T1000 (cell line): ENCODE data around the gene FCER1G.
"Not testable (repeated sequence)": the region's sequence is repeated elsewhere in the genome, so short reads cannot be mapped to it uniquely, and the experiment has no call there.

Experiments
- DNase-seq: peaks from one replicate; lab custom pipeline; 2025; ENCODE audit warnings: mixed read lengths; lab: John Stamatoyannopoulos, UW

Gene FCER1G

DNA sequence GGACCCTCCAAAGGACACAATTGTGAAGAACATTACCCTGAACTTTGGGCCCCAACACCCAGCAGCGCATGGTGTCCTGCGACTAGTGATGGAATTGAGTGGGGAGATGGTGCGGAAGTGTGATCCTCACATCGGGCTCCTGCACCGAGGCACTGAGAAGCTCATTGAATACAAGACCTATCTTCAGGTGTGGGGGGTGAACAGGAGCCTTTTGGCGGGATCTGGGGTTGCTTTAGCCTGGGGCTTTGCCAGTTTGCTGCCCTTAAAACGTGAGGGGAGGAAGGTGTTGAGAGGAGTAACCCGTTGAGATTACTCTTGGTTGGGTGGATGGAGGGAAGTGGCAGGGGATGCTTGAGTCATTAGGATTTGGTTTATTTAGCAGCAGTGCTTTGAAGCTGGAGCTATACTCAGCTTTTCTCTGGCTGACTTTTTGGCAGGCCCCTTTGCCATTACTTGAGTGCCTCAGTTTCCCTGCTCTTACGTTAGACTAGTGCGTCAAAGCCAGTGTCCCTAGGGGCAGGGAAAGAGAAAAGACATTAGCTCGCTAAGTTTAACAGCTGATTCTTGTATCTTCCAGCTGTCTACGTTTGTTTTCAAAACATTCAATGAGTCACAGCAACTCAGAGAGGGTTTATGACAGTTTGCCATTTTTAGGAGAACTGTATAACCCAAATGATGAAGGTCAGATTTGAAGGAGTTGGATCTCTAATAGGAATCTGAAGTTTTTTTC is 8.5 kb upstream of the FCER1G start:
- no peak for DNase-seq

DNA sequence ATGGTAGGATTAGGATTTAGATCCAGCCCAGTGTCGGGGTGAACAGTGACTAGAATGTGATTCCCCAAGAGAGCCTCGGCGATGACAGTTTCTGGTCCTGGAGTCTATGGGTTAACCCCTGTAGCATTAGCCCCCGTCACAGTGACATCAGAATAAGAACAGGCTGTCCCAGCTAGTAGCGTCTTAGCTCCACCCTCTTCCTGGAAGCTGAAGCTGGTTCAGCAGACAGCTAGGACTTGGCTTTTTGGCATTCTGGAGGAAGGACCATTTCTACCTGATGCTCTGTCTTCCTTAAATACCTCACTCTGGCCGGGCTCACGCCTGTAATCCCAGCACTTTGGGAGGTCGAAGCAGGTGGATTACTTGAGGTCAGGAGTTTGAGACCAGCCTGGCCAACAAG is 7.9 kb upstream of the FCER1G start:
- DNase-seq = no peak

DNA sequence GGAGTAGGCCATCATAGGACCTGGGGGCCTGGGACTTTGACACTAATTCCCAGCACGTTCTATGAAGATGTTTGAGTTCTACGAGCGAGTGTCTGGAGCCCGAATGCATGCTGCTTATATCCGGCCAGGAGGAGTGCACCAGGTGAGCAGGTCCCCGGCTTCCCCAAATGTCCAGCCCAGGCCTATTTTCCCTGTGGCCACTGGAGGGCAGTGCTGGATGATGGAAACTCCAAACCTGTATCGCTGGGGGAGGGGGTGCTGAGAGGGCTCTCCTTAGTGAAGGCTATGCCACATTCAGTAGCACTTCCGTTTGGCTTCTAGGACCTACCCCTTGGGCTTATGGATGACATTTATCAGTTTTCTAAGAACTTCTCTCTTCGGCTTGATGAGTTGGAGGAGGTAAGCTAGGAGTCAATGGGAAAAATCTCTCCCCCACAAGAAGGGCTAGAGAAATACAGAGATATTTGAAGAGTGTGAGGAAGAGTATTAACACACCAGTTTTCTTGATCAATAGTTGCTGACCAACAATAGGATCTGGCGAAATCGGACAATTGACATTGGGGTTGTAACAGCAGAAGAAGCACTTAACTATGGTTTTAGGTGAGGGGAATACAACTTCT is 5.2 kb upstream of the FCER1G start:
- no peak for DNase-seq

DNA sequence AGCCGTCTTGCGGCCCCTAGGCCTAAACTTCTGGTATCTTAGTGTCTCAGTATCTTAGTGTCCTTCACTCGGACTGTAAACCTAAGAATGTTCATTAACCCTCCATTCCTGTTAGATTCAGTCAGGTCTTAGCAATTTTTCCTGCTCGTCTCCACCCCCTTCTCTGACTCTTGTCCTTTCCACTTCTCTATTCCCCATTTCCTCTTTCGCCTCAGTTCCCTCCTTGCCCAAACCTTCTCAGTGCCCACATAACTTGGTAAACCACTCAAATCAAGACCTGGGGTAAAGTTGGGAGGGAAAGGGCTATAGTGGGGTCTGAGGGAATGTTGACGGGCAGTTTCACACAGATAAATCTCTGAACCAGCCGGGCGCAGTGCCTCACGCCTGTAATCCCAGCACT is 726 bp upstream of the FCER1G start:
- no peak for DNase-seq

DNA sequence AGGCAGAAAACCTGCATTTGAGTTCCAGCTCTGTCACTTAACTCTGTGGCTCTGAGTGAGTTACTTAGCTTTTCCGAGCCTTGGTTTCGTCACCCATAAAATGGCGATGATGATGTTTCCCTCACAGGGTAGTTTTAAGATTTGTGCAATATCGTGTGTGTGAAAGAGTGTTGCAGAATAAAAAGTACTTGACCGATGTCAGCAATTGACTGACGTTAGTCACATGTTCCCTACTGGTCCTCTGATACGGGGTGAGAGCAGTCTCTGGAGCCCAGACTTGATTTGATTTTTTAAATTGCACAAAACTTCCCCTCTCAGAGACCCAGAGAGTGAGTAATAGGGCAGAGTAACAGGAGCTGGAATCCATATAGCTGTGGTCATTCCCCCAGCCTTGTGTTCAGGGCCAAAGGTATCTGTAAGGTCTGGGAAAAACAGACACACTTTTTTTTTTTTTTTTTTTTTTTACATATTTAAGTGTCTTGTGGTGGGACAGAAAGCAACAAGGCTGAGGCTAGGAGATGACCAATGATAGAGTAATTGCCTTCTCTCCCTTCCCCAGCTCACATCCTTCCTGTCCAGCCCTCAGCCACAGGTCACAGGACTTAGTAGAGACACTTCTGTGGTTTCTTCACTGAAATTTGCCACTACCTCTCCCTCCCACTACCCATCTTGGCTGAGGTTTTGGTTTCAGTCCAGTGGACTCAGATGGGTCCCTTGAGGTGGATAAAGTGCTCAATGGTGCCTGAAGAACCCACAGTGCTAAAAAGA is 2.0 kb downstream of the FCER1G start:
- no peak for DNase-seq

DNA sequence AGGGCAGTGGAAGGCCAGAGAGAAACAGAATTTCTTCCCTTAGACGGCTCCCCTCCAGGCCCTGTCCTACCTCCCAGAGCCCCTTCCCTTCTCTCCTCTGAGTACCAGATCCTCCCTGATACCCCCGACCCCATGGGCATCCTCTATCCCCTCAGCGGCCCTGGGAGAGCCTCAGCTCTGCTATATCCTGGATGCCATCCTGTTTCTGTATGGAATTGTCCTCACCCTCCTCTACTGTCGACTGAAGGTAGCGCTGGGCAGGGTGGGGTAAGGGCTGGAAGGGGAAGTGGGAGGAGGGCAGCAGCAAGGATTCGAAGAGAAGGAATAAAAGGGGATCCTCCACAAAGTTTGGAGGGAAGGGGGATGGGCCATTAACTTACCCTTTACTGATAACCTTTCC is 2.7 kb downstream of the FCER1G start:
- no peak for DNase-seq

DNA sequence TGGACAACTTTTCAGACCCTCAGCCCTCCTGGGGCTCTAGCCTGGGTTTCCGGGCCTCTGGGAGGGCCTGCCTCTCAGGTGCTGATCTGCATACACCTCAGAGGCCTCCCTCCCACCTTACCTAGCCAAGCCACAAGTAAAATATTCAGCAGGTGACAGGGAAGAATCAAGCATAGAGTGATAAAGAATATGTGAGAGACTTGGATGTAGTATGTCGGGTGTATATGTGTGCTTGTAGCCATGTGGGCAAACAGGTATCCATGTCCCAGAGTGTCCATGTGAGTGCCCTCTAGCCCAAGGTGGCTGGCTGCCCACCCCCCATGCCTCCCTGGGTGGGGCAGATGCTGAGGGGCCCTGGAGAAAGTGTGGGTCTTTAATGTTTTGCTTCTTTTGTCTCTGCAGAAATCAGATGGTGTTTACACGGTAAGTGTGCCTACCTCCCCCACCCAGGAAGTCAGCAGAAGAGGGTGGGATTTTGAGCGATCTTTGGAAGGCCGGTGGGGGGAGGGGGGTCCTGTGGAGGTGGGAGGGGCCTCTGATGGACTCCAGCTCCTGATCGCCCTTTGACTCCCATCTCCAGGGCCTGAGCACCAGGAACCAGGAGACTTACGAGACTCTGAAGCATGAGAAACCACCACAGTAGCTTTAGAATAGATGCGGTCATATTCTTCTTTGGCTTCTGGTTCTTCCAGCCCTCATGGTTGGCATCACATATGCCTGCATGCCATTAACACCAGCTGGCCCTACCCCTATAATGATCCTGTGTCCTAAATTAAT is 3.4 kb downstream of the FCER1G start:
- peak; percentile 29 for DNase-seq

DNA sequence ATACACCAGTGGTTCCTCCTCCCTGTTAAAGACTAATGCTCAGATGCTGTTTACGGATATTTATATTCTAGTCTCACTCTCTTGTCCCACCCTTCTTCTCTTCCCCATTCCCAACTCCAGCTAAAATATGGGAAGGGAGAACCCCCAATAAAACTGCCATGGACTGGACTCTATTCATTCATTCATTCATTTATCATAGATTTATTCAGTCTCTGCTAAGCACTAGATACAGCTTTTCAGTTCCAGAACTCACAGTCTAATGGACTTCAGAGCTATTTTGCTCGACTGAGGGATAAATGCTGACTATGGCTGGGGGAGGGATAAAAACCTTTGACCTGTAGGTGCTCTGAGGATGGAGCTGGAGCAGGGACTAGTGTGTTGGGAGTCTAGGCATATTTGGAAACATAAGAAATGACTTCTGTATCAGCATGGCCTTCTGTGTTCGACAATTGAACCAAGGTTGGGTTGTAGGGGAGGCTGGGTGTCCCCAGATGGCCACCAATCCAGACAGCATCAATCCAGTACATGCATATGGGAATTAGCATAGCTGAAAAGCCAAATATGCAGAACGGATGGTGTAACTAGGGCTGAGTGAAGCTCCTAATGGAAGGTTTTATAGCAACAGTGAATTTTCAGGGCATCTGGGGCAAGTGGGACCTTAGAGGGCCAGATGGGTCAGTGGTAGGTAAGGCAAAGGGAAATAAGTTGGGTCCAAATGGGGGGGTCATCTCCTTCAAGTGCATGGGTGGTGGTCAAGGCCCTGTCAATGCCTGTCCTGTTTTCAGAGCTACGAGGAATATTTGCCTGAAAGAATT is 4.2 kb downstream of the FCER1G start:
- DNase-seq = no peak

DNA sequence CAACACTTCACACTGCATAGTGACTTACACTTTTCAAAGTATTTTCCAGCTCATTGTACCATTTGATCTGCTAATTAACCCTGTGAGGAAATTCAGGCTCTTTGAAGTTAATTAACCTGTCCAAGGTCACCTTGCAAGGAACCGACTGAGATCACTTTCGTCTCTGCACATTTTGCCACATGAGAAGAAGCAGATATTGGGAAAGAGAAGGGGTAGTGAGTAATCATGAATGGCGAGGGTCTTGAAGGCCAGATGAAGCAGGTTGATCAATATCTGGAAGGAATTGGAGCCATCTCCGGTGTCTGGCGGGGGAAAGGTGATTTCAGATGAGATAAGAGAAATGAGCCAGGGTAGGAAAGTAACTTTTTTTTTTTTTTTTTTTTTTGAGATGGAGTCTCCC is 4.9 kb downstream of the FCER1G start:
- DNase-seq = no peak

DNA sequence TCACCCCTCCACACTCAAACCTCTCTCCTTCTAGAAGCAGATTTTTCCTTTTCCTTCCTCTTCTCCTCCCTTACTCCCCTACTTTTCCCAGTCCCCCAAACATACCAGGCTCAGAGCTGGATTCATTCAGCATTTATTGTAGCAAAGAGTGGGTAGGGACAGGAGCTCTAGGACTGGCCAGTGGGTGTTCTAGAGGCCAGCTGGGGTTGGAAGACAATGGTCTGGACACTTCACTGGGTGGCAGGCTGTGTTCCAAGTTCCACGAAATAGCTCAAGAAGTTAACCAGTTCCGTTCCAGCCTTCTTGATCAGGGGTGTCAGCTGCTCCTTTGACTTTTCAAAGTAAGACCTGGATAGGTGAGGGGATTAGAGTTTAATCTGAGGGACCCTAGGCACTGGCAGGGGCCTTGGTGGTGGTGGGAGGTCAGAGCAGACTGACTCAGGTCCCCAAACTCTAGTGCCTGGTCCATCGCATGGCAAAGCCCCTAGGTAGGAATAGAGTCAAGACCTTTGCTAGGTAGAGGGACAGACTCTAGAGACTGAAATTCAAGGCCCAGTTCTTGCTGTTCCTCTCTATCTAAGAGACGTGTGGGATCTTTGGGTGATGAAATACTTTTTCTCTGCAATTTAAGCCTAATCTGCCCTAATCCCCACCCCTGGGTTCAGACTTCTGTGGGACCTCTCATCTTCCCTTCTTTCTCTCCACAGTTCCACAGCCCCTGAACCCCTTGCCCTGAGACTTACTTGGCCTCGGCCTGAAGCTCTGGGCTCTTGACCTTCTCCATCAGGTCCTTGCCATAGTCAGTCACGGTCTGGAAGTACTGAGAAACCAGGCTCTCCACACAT is 7.3 kb downstream of the FCER1G start:
- DNase-seq = no peak

DNA sequence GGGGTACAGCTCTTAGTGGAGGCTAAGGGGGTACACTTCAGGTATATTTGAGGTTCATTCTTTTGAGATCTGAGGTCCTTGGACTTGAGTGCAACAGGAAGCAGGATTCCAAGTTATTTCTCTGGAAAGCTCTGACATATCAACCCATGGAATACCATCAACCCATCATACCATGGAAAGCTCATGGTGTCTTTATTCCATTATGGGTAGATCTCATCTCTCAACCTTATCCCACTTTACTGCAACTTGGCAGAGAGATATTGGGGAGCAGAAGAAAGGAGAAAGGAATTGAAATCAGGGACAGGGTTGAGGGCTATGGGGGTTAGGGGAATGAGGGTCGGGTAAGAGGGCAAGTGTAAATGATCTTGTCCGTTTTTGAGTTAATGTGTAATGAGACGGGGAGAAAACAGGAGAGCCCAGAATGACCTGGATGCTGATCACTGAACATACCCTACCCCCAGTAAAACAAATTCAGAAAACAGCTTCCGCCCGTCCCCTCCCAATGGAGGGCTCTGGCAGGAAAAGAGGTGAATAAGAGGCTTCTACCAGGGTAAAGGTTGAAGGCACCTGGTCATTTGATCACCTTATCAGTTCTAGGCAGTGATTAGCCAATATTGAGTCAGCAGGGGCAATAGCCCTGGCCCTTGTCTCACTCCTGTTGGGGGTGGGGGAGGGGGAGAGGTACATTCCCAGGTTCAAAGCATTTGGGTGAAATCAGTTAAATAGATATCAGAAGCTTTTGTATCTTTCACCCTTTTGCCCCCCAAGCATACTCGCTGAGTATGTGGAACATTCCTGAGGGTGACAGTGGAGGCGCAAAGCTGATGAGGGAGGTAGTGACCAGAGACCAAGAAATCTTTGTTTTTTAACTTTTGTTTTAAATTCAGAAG is 9.0 kb downstream of the FCER1G start:
- no peak for DNase-seq

DNA sequence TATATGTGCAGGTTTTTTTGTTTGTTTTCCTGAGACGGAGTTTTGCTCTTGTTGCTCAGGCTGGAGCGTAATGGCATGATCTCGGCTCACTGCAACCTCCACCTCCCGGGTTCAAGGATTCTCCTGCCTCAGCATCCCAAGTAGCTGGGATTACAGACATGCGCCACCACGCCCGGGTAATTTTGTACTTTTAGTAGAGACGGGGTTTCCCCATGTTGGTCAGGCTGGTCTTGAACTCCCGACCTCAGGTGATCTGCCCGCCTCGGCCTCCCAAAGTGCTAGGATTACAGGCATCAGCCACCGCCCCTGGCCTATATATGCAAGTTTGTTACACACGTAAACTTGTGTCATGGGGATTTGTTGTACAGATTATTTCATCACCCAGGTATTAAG is 9.6 kb downstream of the FCER1G start:
- DNase-seq = not testable (repeated sequence)

DNA sequence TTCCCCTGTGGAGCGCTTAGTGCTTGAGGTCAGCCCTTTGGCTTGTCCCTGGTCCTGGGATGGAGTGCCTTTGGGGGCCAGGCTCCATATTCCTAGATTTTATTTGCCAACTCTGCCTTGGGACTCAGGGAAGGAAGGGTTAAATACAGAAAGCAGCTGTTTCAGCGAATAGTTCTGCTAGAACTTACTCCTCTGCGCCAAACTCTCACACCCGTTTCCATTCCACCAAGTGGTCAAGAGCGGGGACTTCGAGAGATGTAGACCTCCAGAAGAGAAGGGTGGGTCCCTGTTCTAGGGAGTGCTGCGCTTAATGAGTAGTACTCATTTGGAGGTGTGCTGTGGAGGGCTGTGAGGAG is 10.1 kb downstream of the FCER1G start:
- no peak for DNase-seq

DNA sequence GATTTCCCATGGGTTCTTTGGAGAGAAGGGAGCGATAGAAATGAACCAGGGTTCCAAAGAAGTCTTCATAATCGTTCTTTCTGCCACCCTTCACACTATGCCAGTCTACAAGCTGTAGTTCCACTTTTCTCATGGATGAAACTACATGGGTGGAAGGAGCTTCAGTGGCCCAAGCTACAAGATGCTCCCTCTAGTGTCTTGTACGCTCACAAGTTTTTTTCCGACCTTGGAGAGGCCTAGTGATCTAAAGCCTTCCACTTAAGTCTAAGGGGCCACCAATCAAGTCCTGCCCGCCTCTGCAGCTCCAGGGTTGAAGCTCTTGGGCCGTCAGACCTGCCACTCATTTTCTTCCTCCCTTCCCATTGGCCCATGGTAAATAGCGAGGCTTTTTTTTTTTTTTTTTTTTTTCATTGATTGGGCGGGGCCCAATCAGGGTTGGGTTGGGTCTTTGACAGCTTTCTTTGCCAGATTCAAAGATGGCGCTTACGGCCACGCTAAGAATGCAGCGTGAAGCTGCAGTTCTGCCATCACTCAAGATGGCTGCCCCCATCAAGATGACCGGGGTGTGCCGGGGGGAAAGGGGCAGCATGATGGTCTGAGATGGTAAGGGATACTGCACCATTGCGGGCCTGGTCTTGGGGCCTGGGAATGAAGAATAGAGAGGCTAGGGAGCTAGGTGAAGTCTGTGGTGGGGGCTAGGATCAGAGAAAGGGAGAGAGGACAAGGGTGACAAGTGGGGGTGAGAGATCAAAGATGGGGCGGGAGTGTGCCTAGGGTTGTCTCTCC is 10.6 kb downstream of the FCER1G start, which contains the start of gene TOMM40L:
Gene TOMM40L, plus strand, starts transcription at position 527 of the 786 bp plus-strand sequence. CDS start 430 bp downstream, outside the sequence.
- peak; percentile 90 for DNase-seq

DNA sequence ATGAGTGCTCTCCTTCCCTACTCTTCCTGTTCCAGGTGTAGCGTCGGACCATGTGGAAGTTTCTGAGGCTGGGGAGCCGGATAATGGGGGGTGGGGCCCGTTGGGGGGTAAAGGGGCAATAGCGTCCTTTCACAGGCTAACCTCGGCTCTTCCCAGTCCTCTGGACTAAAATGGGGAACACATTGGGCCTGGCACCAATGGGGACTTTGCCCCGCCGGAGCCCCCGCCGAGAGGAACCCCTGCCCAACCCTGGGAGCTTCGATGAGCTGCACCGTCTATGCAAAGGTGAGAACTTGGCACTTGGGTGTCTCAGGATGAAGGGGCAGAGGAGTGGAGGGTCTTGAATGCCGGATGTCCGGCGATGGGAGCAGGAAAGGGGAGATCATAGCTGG is 11.2 kb downstream of the FCER1G start:
- DNase-seq = no peak

DNA sequence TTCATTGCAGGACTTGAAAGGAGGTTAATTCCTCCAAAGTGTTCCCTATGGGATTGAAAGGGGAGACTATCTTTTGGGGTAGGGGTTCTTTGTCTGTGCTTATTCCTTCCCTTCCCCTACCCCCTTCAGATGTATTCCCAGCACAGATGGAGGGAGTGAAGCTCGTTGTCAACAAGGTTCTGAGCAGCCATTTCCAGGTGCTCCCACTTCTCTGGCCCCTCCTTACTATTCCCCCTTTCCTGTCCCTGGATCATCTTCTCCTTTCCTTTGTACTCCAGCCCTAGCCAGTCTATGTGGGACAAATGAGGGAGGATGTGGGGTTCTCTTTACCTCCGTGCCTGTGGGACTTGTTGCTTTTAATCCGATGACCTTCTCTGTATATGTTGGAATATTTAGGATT is 11.7 kb downstream of the FCER1G start:
- DNase-seq = no peak

DNA sequence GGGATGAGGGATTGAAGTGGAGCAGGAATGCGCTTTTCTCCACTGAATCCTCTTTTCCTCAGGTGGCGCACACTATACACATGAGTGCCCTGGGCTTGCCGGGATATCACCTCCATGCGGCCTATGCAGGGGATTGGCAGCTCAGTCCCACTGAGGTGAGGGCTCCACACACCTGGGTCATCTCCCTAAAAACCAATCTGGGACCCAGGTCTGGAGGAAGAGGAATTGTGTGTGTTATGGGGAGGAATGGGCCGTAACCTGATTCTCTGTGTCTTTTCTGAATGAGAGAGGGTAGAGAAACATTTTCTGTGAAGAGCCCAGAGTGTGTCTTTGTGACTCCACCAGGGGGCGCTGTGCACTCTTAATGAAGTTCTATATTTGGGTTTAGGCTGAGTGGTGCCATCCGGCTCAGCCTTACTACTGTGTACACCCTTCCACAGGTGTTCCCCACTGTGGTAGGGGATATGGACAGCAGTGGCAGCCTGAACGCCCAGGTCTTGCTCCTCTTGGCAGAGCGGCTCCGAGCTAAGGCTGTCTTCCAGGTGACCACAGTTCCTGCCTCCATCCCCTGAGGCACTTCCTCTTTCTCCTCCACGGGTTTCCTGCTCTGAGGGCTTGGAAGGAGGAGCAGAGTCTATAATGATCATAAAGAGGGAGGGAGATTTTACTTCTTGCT is 12.2 kb downstream of the FCER1G start:
- peak; percentile 40 for DNase-seq

DNA sequence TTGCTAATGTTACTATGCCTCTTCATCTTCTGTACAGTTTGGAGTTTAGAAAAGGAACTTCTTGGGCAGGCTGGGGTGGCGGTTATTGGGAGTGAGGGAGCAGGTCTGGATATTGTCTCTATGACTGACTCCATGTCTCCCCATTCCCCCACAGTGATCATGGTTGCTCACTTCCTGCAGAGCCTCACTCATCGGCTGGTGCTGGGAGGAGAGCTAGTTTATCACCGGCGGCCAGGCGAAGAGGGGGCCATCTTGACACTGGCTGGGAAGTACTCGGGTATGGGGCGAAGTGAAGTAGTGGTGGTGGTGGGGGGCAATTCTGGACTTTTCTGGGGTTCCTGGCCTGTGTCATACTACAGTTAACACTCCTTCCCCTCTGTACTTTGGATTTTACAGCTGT is 12.9 kb downstream of the FCER1G start:
- DNase-seq = no peak
